A549 treated with CpdA at 1 μM for 4 hours (cell line): Measurements from ENCODE around the gene MRPS18A. TPM values are rescaled to one million over a fixed set of nuclear protein-coding genes. Genes with fewer than 3 reads are reported as not detected.

ENCODE experiments used
- total RNA-seq: library from RNA; stranded (reverse); fragments of 200-300 nt; extraction: Qiagen RNA extraction; gene quantifications from 5 replicates; pipeline ENCODE4 v1.2.3, GENCODE V29; 2022; ENCODE audit warnings: low read depth

MRPS18A gene
- 46.4 to 49.8 TPM (median 47.4 TPM) in 5 replicates for total RNA-seq

DNA sequence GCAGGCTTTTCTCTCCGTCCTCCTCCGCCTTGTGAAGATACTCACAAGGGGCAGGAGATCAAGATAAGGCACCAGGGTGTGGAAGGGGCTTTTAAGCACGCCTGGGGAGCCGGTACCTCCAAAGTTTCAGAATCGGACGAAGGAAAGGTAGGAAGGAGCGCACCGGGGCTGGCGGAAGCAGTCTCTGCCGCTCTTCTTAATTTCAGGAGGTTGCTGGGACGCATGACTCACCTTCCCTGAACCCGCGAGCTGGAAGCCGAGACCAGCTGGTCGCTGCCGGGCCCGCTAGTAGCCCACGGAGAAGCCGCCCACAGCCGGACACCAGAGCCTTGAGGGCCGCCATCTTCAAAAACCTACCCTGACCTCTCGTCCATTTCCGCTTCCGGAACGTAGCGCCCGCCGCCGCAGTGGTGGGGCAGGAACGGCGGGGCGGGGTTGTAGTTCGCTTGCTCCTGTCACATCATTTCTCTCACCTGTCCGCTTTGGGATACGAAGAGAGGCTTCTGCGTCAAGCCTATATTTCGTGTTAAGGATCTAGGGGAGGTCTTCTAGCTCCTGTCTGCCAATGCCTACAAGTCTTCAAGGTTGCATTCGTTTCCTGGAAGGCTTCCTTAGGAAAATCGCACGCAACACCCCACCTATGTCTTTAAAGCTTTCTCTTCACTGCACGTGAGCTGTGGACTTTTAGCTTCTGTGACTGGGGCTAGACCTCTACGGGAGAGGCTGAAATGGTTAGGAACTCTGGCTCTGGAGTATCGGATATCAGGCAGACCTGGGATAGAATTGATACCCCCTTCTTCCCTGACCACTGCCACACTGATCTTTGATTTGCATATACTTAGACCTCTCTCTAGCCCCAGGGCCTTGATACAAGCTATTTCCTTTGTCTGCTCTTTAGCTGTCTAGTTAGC, at the start of gene MRPS18A:
Gene MRPS18A, minus strand, starts transcription at position 355 of the 911 bp plus-strand sequence. Its CDS starts 12 bp downstream, at position 343.

DNA sequence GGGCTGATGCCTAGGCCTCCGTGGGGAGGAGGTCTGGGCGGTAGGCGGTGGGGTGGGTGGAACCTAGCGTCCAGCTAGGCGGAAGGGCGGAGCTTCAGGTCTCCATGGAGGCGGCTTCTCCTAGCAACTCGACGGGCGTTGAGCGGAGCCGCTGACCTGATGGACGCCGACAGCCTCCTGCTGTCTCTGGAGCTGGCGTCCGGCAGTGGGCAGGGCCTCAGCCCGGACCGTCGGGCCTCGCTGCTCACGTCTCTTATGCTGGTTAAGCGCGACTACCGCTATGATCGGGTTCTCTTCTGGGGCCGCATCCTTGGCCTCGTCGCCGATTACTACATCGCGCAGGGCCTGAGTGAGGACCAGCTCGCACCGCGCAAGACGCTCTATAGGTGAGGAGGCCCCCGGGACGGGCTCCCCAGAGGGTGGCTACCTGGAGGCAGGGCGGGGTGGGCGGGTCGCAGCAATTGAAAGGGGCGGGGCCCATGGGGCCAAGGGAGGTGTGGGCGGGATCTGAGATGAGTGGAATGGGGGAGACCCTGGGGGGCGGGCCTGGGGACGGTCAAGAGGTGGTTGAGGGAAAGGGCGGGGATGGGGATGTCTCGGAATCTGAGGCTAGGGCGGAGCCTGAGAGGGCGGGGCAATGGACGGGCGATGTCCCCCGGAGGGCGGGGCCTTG, 42.5 kb downstream of the MRPS18A start, which contains the start of gene RSPH9:
Gene RSPH9, plus strand, starts transcription at position 97 of the 673 bp plus-strand sequence. Its CDS starts 63 bp downstream, at position 160.

DNA sequence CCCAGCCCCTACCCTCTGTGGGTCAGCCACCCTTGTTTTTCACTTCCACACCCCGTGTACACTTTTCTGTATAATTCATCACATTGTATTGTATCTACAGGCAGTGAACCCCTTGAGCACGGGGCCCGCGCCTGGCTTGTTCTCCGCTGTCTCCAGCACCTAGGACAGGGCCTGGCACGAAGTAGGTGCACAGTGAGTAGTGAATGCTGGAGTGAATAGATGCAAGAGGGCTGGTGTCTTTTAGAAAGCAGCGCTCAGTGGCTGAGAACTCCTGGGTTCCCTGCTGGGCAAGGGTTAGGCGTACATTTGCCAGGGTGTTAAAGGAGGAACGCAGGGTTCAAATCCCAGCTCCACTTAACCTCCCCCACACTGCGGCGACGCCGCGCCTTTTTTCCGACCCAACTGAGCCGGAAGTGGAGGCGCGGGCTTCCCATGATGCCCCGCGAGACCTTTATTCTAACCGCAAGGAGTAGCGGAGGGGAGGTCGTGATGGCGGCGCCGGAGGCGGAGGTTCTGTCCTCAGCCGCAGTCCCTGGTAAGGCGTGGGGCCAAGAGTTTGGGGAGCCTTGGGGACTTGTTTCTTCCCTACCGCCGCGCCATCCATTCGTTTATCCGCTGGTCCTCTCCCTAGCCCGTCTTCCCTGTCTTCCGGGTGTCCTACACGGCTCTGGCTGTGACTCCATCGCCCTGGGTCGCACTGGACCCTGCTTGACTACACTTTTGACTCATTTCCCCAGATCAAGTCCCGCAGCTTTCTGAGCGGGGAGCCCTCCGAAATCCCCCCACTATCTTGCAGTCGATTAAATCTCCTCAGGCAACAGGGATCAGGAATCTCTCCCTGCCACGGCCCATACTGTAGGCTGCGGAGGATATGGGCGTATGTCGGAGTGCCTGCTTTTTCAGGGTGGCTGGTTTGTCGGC, 51.9 kb downstream of the MRPS18A start, which contains the start of gene MAD2L1BP:
Gene MAD2L1BP, plus strand, starts transcription at position 454 of the 921 bp plus-strand sequence. Its CDS starts 36 bp downstream, at position 490.

DNA sequence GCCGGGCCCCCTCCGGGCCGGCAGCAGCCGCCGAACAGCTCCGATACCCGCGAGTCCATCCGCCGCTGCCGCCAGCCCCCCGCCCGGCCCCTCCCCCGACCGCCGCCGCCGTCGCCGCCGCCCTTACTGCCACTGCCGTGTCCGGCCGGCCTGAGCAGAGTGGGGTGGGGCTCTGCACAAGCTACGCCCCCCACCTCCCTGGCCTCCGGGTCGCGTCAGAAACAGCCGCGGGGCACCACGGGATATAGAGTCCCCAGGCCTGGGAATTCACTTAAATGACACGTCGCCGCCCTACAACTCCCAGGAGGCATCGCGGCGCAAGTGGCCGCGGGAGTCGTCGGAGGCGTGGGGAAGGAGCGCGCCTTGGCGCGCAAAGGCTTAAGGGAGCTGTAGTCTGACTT, 58.5 kb downstream of the MRPS18A start, which contains the start of gene GTPBP2:
Gene GTPBP2, minus strand, starts transcription at position 161 of the 401 bp plus-strand sequence. Its CDS starts 102 bp downstream, at position 59.

Other genes with a start within 250 kb of the MRPS18A start
- gene DLK2, start 232.2 kb downstream of the MRPS18A start, total RNA-seq = 2.7 to 7.1 TPM (median 5.8 TPM) in 5 replicates
- 16.2 to 21.4 TPM (median 20.3 TPM) in 5 replicates for gene TJAP1, start 210.2 kb downstream of the MRPS18A start, total RNA-seq
- 0.51 to 1.4 TPM (median 1.1 TPM) in 5 replicates for gene LRRC73, start 177.4 kb downstream of the MRPS18A start, total RNA-seq
- 58.3 to 70.4 TPM (median 68.9 TPM) in 5 replicates for gene YIPF3, start 170.9 kb downstream of the MRPS18A start, total RNA-seq
- gene POLR1C, start 170.7 kb downstream of the MRPS18A start, total RNA-seq = 48.5 to 61.1 TPM (median 52.6 TPM) in 5 replicates
- gene XPO5, start 111.8 kb downstream of the MRPS18A start, total RNA-seq = 27.2 to 32.0 TPM (median 29.3 TPM) in 5 replicates
- 7.9 to 10.0 TPM (median 8.7 TPM) in 5 replicates for gene POLH, start 111.6 kb downstream of the MRPS18A start, total RNA-seq
- 15.8 to 21.8 TPM (median 19.1 TPM) in 5 replicates for gene GTPBP2, start 58.5 kb downstream of the MRPS18A start, total RNA-seq
- 33.0 to 39.2 TPM (median 35.1 TPM) in 5 replicates for gene MAD2L1BP, start 52.0 kb downstream of the MRPS18A start, total RNA-seq
- gene RSPH9, start 42.8 kb downstream of the MRPS18A start, total RNA-seq = 0.12 to 0.27 TPM (median 0.24 TPM) in 5 replicates
- gene VEGFA, start 82.4 kb upstream of the MRPS18A start, total RNA-seq = 25.6 to 32.8 TPM (median 31.8 TPM) in 5 replicates